ENCODE results near the gene CCDC195.

CCDC195 gene

GRCh38 chr2:224729435-224729834, 13.3 kb upstream of the CCDC195 start:
- no peak for ATAC-seq
- no peak for TF ChIP-seq GLIS3 (CRISPR knock-in tag; IDR thresholded peaks at IDR 0.05)
- TF ChIP-seq OSR1 (CRISPR knock-in tag; IDR thresholded peaks at IDR 0.05): no peak
- no peak for TF ChIP-seq ZFP30 (CRISPR knock-in tag; IDR thresholded peaks at IDR 0.05)
- no peak for TF ChIP-seq PATZ1 (CRISPR knock-in tag; IDR thresholded peaks at IDR 0.05; ENCODE audit: borderline replicate concordance)
- TF ChIP-seq ESRRG (CRISPR knock-in tag; IDR thresholded peaks at IDR 0.05): no peak
- no peak for TF ChIP-seq ZC3H10 (CRISPR knock-in tag; IDR thresholded peaks at IDR 0.05)
- TF ChIP-seq ZNF70 (CRISPR knock-in tag; IDR thresholded peaks at IDR 0.05): no peak
- TF ChIP-seq PPARA (CRISPR knock-in tag; IDR thresholded peaks at IDR 0.05; ENCODE audit: borderline replicate concordance): no peak
- no peak for TF ChIP-seq ZNF565 (CRISPR knock-in tag; conservative IDR thresholded peaks at IDR 0.05; ENCODE audit: low read depth)
- no peak for TF ChIP-seq RARB (CRISPR knock-in tag; IDR thresholded peaks at IDR 0.05)
- TF ChIP-seq TOX (CRISPR knock-in tag; IDR thresholded peaks at IDR 0.05; ENCODE audit: borderline replicate concordance): no peak
- no peak for TF ChIP-seq ZNF8 (CRISPR knock-in tag; IDR thresholded peaks at IDR 0.05)
- TF ChIP-seq CSDC2 (CRISPR knock-in tag; IDR thresholded peaks at IDR 0.05): no peak
- no peak for TF ChIP-seq TCF4 (CRISPR knock-in tag; IDR thresholded peaks at IDR 0.05; ENCODE audit: borderline replicate concordance)
- TF ChIP-seq, protein P1, sequence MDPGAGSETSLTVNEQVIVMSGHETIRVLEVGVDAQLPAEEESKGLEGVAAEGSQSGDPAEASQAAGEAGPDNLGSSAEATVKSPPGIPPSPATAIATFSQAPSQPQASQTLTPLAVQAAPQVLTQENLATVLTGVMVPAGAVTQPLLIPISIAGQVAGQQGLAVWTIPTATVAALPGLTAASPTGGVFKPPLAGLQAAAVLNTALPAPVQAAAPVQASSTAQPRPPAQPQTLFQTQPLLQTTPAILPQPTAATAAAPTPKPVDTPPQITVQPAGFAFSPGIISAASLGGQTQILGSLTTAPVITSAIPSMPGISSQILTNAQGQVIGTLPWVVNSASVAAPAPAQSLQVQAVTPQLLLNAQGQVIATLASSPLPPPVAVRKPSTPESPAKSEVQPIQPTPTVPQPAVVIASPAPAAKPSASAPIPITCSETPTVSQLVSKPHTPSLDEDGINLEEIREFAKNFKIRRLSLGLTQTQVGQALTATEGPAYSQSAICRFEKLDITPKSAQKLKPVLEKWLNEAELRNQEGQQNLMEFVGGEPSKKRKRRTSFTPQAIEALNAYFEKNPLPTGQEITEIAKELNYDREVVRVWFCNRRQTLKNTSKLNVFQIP (CRISPR knock-in tag; IDR thresholded peaks at IDR 0.05; ENCODE audit: borderline replicate concordance, low read depth): no peak
- TF ChIP-seq SNAI2 (CRISPR knock-in tag; IDR thresholded peaks at IDR 0.05): no peak
- TF ChIP-seq BACH2 (CRISPR knock-in tag; IDR thresholded peaks at IDR 0.05; ENCODE audit: borderline replicate concordance): no peak

DNA sequence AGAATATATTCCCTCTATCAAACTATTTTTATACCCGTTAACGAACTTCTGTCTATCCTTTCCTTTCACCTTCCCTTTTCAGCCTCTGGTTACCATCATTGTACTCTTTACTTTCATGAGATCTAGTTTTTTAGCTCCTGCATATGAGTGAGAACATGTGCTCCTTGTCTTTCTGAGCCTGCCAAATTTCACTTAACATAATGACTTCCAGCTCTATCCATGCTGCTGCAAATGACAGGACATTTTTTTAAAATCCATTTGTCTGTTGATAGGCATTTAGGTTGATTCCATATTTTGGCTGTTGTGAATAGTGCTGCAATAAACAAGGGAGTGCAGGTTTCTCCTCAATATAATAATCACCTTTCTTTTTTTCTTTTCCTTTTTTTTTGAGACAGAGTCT, 8.2 kb upstream of the CCDC195 start:
- ATAC-seq: peak; percentile 39; the same call in 1 of the 3 replicates
- TF ChIP-seq, protein P2, sequence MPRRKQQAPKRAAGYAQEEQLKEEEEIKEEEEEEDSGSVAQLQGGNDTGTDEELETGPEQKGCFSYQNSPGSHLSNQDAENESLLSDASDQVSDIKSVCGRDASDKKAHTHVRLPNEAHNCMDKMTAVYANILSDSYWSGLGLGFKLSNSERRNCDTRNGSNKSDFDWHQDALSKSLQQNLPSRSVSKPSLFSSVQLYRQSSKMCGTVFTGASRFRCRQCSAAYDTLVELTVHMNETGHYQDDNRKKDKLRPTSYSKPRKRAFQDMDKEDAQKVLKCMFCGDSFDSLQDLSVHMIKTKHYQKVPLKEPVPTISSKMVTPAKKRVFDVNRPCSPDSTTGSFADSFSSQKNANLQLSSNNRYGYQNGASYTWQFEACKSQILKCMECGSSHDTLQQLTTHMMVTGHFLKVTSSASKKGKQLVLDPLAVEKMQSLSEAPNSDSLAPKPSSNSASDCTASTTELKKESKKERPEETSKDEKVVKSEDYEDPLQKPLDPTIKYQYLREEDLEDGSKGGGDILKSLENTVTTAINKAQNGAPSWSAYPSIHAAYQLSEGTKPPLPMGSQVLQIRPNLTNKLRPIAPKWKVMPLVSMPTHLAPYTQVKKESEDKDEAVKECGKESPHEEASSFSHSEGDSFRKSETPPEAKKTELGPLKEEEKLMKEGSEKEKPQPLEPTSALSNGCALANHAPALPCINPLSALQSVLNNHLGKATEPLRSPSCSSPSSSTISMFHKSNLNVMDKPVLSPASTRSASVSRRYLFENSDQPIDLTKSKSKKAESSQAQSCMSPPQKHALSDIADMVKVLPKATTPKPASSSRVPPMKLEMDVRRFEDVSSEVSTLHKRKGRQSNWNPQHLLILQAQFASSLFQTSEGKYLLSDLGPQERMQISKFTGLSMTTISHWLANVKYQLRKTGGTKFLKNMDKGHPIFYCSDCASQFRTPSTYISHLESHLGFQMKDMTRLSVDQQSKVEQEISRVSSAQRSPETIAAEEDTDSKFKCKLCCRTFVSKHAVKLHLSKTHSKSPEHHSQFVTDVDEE (CRISPR knock-in tag; IDR thresholded peaks at IDR 0.05): no peak
- no peak for TF ChIP-seq OSR1 (CRISPR knock-in tag; IDR thresholded peaks at IDR 0.05)
- no peak for TF ChIP-seq ZNF70 (CRISPR knock-in tag; IDR thresholded peaks at IDR 0.05)

DNA sequence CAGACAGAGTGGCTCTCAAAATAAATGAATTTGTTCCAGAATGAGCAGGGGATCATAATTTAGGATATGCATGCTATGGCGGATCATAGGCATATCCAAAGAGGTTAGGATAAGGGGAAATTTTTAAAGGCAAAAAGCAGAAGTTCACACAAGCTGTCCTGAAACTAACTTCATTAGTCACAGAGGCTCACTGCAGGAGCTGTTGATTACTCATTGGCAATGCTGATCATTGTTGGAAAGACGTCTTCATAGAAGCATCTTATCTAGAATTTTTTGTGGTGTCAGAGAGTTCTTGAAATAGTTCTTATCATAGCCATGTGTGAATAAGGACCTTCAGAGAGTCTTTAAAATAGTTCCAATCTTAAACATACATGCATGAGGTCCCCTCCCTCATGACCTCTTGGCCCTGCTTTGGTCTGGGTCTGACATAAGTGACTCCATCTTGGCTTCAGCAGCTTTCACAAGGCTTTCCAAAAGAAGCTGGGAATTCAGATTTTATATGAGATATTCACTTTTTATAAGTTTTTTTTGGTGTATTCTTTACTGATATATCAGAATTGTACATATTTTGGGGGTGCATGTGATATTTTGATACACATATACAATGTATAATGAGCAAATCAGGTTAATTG, 7.5 kb upstream of the CCDC195 start:
- no peak for ATAC-seq
- TF ChIP-seq ZNF8 (CRISPR knock-in tag; IDR thresholded peaks at IDR 0.05) (no peak), BACH2 (CRISPR knock-in tag; IDR thresholded peaks at IDR 0.05; ENCODE audit: borderline replicate concordance) (no peak), ZNF565 (CRISPR knock-in tag; conservative IDR thresholded peaks at IDR 0.05; ENCODE audit: low read depth) (no peak), ZFP30 (CRISPR knock-in tag; IDR thresholded peaks at IDR 0.05) (no peak), SNAI2 (CRISPR knock-in tag; IDR thresholded peaks at IDR 0.05) (no peak), OSR1 (CRISPR knock-in tag; IDR thresholded peaks at IDR 0.05) (no peak), GLIS3 (CRISPR knock-in tag; IDR thresholded peaks at IDR 0.05) (no peak), TCF4 (CRISPR knock-in tag; IDR thresholded peaks at IDR 0.05; ENCODE audit: borderline replicate concordance) (no peak), ZC3H10 (CRISPR knock-in tag; IDR thresholded peaks at IDR 0.05) (no peak), RARB (CRISPR knock-in tag; IDR thresholded peaks at IDR 0.05) (no peak), CSRNP3 (CRISPR knock-in tag; IDR thresholded peaks at IDR 0.05) (no peak), PPARA (CRISPR knock-in tag; IDR thresholded peaks at IDR 0.05; ENCODE audit: borderline replicate concordance) (no peak), CSDC2 (CRISPR knock-in tag; IDR thresholded peaks at IDR 0.05) (no peak), ARNTL (CRISPR knock-in tag; IDR thresholded peaks at IDR 0.05; ENCODE audit: borderline replicate concordance, low read depth) (no peak), PATZ1 (CRISPR knock-in tag; IDR thresholded peaks at IDR 0.05; ENCODE audit: borderline replicate concordance) (no peak)
- TF ChIP-seq, protein P2 (CRISPR knock-in tag; IDR thresholded peaks at IDR 0.05): no peak
